BLaER1 treated with 17β-estradiol and CSF1 and Interleukin-3, amounts not matched to agents 10 nM and 100 nM (cell line): Measurements from ENCODE around the gene ANKRD13B.
"Not testable (repeated sequence)": the region's sequence is repeated elsewhere in the genome, so short reads cannot be mapped to it uniquely, and the experiment has no call there.

Source experiments
- H3K27ac ChIP-seq, 11 experiments: shearing (Covaris generic); formaldehyde crosslinking; 2 replicates each; pipeline ENCODE4 v1.8.1; 2022
- H3K27me3 ChIP-seq, 11 experiments: shearing (Covaris generic); formaldehyde crosslinking; 2 replicates each; pipeline ENCODE4 v1.8.1; 2022
- H3K36me3 ChIP-seq, 11 experiments: shearing (Covaris generic); formaldehyde crosslinking; 2 replicates each; pipeline ENCODE4 v1.8.1; 2022
- H3K4me1 ChIP-seq, 10 experiments: shearing (Covaris generic); formaldehyde crosslinking; 2 replicates each; pipeline ENCODE4 v1.8.1; 2022
- H3K4me2 ChIP-seq, 11 experiments: shearing (Covaris generic); formaldehyde crosslinking; 2 replicates each; pipeline ENCODE4 v1.8.1; 2022
- H3K4me3 ChIP-seq, 10 experiments: shearing (Covaris generic); formaldehyde crosslinking; 2 replicates each; pipeline ENCODE4 v1.8.1; 2022
- H3K9ac ChIP-seq, 11 experiments: shearing (Covaris generic); formaldehyde crosslinking; 2 replicates each; pipeline ENCODE4 v1.8.1; 2022
- H3K9me3 ChIP-seq, 11 experiments: shearing (Covaris generic); formaldehyde crosslinking; replicated peaks in 1 of 11; 2 replicates each; pipeline ENCODE4 v1.8.1; 2022
- H4K20me1 ChIP-seq, 11 experiments: shearing (Covaris generic); formaldehyde crosslinking; 2 replicates each; pipeline ENCODE4 v1.8.1; 2022
- Cebpa-rat ChIP-seq, 11 experiments: shearing (Covaris generic); IDR thresholded peaks; 2 replicates each; pipeline ENCODE4 v1.8.1; 2022

Gene ANKRD13B

GRCh38 chr17:29592850-29593551 is at the start of gene ANKRD13B:
Gene ANKRD13B (plus strand): TSS chr17:29593132. CDS start chr17:29593622, 490 bp downstream.
- Histone ChIP-seq H4K20me1 (peaks cover under 1 to 61% (median 51%) of the 10 kb centered on the region in 11 experiments; a peak in 21 of 22 replicates), H3K9me3 (no peaks in the 10 kb centered on the region), H3K27me3 (no peaks in the 10 kb centered on the region), H3K9ac (peak within 1 kb of the TSS; percentile 69 to 93 (median 87)), H3K27ac (peak within 1 kb of the TSS in 9 of 11 experiments; percentile 37 to 91 (median 84); a peak in 18 of 22 replicates), H3K4me3 (peak within 1 kb of the TSS; percentile 81 to 95 (median 90)), H3K36me3 (no peaks in the 10 kb centered on the region), H3K4me2 (peak within 1 kb of the TSS; percentile 93 to 100 (median 99)), H3K4me1 (peaks cover 71 to 79% (median 75%) of the 10 kb centered on the region in 10 experiments)
- no peak for TF ChIP-seq Cebpa-rat (IDR thresholded peaks at IDR 0.05)

GRCh38 chr17:29544066-29544465 is 48.9 kb upstream of the ANKRD13B start:
- TF ChIP-seq Cebpa-rat (IDR thresholded peaks at IDR 0.05) = no peak
- Histone ChIP-seq H3K4me2 (no peak overlapping the region), H3K27me3 (no peaks in the 10 kb centered on the region), H4K20me1 (peaks cover 0 to 13% (median 0%) of the 10 kb centered on the region in 11 experiments; a peak in 4 of 22 replicates), H3K27ac (no peak overlapping the region), H3K4me3 (no peak overlapping the region), H3K9ac (no peak overlapping the region), H3K36me3 (peaks cover 59 to 92% (median 68%) of the 10 kb centered on the region in 11 experiments), H3K4me1 (peaks cover 0 to 4% (median 1%) of the 10 kb centered on the region in 10 experiments; a peak in 11 of 20 replicates), H3K9me3 (no peaks in the 10 kb centered on the region)

- H3K9ac ChIP-seq = no peak overlapping the region
- no peak for TF ChIP-seq Cebpa-rat (IDR thresholded peaks at IDR 0.05)
Measured at GRCh38 chr17:29546085-29546484, 46.8 kb upstream of the ANKRD13B start.

GRCh38 chr17:29546830-29547229 is 46.1 kb upstream of the ANKRD13B start:
- Histone ChIP-seq H3K4me3 (no peak overlapping the region), H3K27ac (no peak overlapping the region), H3K9ac (no peak overlapping the region), H3K36me3 (peaks cover 41 to 75% (median 48%) of the 10 kb centered on the region in 11 experiments), H3K4me2 (no peak overlapping the region), H3K27me3 (no peaks in the 10 kb centered on the region), H3K4me1 (peaks cover 6 to 17% (median 10%) of the 10 kb centered on the region in 10 experiments; a peak in 15 of 20 replicates), H3K9me3 (peaks cover 0 to 9% (median 0%) of the 10 kb centered on the region in 11 experiments; a peak in 3 of 22 replicates), H4K20me1 (peaks cover 0 to 13% (median 0%) of the 10 kb centered on the region in 11 experiments; a peak in 4 of 22 replicates)
- TF ChIP-seq Cebpa-rat (IDR thresholded peaks at IDR 0.05) = no peak

More at GRCh38 chr17:29546085-29546484, 46.8 kb upstream of the ANKRD13B start:
- Histone ChIP-seq H3K4me1 (peaks cover 6 to 17% (median 10%) of the 10 kb centered on the region in 10 experiments; a peak in 15 of 20 replicates), H3K27me3 (no peaks in the 10 kb centered on the region), H4K20me1 (peaks cover 0 to 13% (median 0%) of the 10 kb centered on the region in 11 experiments; a peak in 4 of 22 replicates), H3K9me3 (peaks cover 0 to 4% (median 0%) of the 10 kb centered on the region in 11 experiments; a peak in 2 of 22 replicates), H3K4me2 (no peak overlapping the region), H3K4me3 (no peak overlapping the region), H3K36me3 (peaks cover 41 to 75% (median 51%) of the 10 kb centered on the region in 11 experiments), H3K27ac (no peak overlapping the region)

GRCh38 chr17:29549177-29549923 is 43.6 kb upstream of the ANKRD13B start:
- H3K9me3 ChIP-seq = peaks cover 0 to 10% (median 0%) of the 10 kb centered on the region in 11 experiments; a peak in 3 of 22 replicates
- no peak overlapping the region for H3K4me3 ChIP-seq
- peaks cover 6 to 17% (median 10%) of the 10 kb centered on the region in 10 experiments; a peak in 15 of 20 replicates for H3K4me1 ChIP-seq
- no peak overlapping the region for H3K27ac ChIP-seq
- H4K20me1 ChIP-seq = peaks cover 0 to 13% (median 0%) of the 10 kb centered on the region in 11 experiments; a peak in 2 of 22 replicates
- peaks cover 17 to 52% (median 23%) of the 10 kb centered on the region in 11 experiments; a peak in 21 of 22 replicates for H3K36me3 ChIP-seq
- H3K9ac ChIP-seq = no peak overlapping the region
- no peak for TF ChIP-seq Cebpa-rat (IDR thresholded peaks at IDR 0.05)
- no peaks in the 10 kb centered on the region for H3K27me3 ChIP-seq
- peak overlapping the region in 6 of 11 experiments; percentile 2 to 36 (median 18); a peak in 6 of 22 replicates for H3K4me2 ChIP-seq

- no peak overlapping the region for H3K27ac ChIP-seq
- H3K9me3 ChIP-seq = peaks cover 0 to 10% (median 0%) of the 10 kb centered on the region in 11 experiments; a peak in 3 of 22 replicates
- peaks cover 19 to 42% (median 38%) of the 10 kb centered on the region in 10 experiments for H3K4me1 ChIP-seq
- no peak overlapping the region for H3K9ac ChIP-seq
- no peak overlapping the region for H3K4me3 ChIP-seq
- no peak for TF ChIP-seq Cebpa-rat (IDR thresholded peaks at IDR 0.05)
- H3K36me3 ChIP-seq = peaks cover 0 to 21% (median 11%) of the 10 kb centered on the region in 11 experiments; a peak in 16 of 22 replicates
- H4K20me1 ChIP-seq = no peaks in the 10 kb centered on the region
- no peaks in the 10 kb centered on the region for H3K27me3 ChIP-seq
- H3K4me2 ChIP-seq = no peak overlapping the region
Measured at GRCh38 chr17:29555840-29556239, 37.1 kb upstream of the ANKRD13B start.

GRCh38 chr17:29557085-29557738 is 35.7 kb upstream of the ANKRD13B start:
- H3K36me3 ChIP-seq = peaks cover 0 to 10% (median 0%) of the 10 kb centered on the region in 11 experiments; a peak in 6 of 22 replicates
- H3K4me3 ChIP-seq = no peak overlapping the region
- no peaks in the 10 kb centered on the region for H3K27me3 ChIP-seq
- H3K9ac ChIP-seq = no peak overlapping the region
- peaks cover 32 to 56% (median 52%) of the 10 kb centered on the region in 10 experiments for H3K4me1 ChIP-seq
- H4K20me1 ChIP-seq = peaks cover 0 to 8% (median 0%) of the 10 kb centered on the region in 11 experiments; a peak in 2 of 22 replicates
- TF ChIP-seq Cebpa-rat (IDR thresholded peaks at IDR 0.05) = no peak
- peak overlapping the region in 6 of 11 experiments; percentile 94 to 100 (median 96); a peak in 8 of 22 replicates for H3K4me2 ChIP-seq
- peak overlapping the region in 1 of 11 experiments; percentile 89; a peak in 1 of 22 replicates for H3K27ac ChIP-seq
- no peaks in the 10 kb centered on the region for H3K9me3 ChIP-seq

GRCh38 chr17:29557739-29558116 is 35.2 kb upstream of the ANKRD13B start:
- Histone ChIP-seq H3K9ac (no peak overlapping the region), H3K36me3 (peaks cover 0 to 15% (median 0%) of the 10 kb centered on the region in 11 experiments; a peak in 6 of 22 replicates), H3K4me1 (peaks cover 38 to 61% (median 57%) of the 10 kb centered on the region in 10 experiments), H3K27me3 (no peaks in the 10 kb centered on the region), H3K27ac (peak overlapping the region in 3 of 11 experiments; percentile 16 to 89 (median 37); a peak in 4 of 22 replicates), H3K4me3 (no peak overlapping the region), H3K9me3 (no peaks in the 10 kb centered on the region), H4K20me1 (peaks cover 0 to 14% (median 0%) of the 10 kb centered on the region in 11 experiments; a peak in 2 of 22 replicates), H3K4me2 (peak overlapping the region in 7 of 11 experiments; percentile 34 to 100 (median 96); a peak in 13 of 22 replicates)
- no peak for TF ChIP-seq Cebpa-rat (IDR thresholded peaks at IDR 0.05)

- peak overlapping the region in 7 of 11 experiments; percentile 34 to 100 (median 96); a peak in 13 of 22 replicates for H3K4me2 ChIP-seq
- peaks cover 0 to 16% (median 0%) of the 10 kb centered on the region in 11 experiments; a peak in 2 of 22 replicates for H4K20me1 ChIP-seq
- H3K36me3 ChIP-seq = peaks cover 0 to 20% (median 0%) of the 10 kb centered on the region in 11 experiments; a peak in 6 of 22 replicates
- not testable (repeated sequence) for H3K27me3 ChIP-seq, H3K4me3 ChIP-seq, H3K9ac ChIP-seq, H3K9me3 ChIP-seq
- H3K27ac ChIP-seq = peak overlapping the region in 4 of 11 experiments; percentile 16 to 89 (median 82); a peak in 4 of 22 replicates
- peaks cover 42 to 65% (median 61%) of the 10 kb centered on the region in 10 experiments for H3K4me1 ChIP-seq
Measured at GRCh38 chr17:29558139-29558538, 34.8 kb upstream of the ANKRD13B start.
